Activated T-cell treated with anti-CD3 and anti-CD28 coated beads, Interleukin-2, amount 50 U/mL, for 4 hours (primary cell): ENCODE results near the gene PDGFRB. TPM values are rescaled to one million over a fixed set of nuclear protein-coding genes. Genes with fewer than 3 reads are reported as not detected.

Experiments
- ATAC-seq, 2 donors: fragments of 200-7000 bp; cut with Tn5 transposase; one replicate each; pipeline ENCODE4 v1.10.0; 2021
- DNase-seq: peaks from one replicate; pipeline ENCODE4 v3.0.0-alpha.2; 2020
- H3K27me3 Mint-ChIP-seq: one replicate; pipeline ENCODE4 v1.8.0; 2021; ENCODE audit warnings: low read depth, mixed read lengths
- H3K36me3 Mint-ChIP-seq: one replicate; pipeline ENCODE4 v1.8.0; 2022; ENCODE audit warnings: mixed read lengths; ENCODE audit not compliant: insufficient read depth
- H3K4me1 Mint-ChIP-seq: one replicate; pipeline ENCODE4 v1.8.0; 2021; ENCODE audit warnings: low read depth, mixed read lengths
- H3K4me3 Mint-ChIP-seq: one replicate; pipeline ENCODE4 v1.8.0; 2021; ENCODE audit warnings: mild to moderate bottlenecking, moderate library complexity, mixed read lengths
- H3K9me3 Mint-ChIP-seq: one replicate; pipeline ENCODE4 v1.8.0; 2021; ENCODE audit warnings: mixed read lengths
- total RNA-seq, 3 donors: library from RNA; stranded (reverse); gene quantifications; one replicate each; pipeline ENCODE4 v1.2.1, GENCODE V29; 2021

PDGFRB gene
- total RNA-seq, 3 donors from 2014 or later = 0.19 to 0.40 (median 0.37) TPM

DNA sequence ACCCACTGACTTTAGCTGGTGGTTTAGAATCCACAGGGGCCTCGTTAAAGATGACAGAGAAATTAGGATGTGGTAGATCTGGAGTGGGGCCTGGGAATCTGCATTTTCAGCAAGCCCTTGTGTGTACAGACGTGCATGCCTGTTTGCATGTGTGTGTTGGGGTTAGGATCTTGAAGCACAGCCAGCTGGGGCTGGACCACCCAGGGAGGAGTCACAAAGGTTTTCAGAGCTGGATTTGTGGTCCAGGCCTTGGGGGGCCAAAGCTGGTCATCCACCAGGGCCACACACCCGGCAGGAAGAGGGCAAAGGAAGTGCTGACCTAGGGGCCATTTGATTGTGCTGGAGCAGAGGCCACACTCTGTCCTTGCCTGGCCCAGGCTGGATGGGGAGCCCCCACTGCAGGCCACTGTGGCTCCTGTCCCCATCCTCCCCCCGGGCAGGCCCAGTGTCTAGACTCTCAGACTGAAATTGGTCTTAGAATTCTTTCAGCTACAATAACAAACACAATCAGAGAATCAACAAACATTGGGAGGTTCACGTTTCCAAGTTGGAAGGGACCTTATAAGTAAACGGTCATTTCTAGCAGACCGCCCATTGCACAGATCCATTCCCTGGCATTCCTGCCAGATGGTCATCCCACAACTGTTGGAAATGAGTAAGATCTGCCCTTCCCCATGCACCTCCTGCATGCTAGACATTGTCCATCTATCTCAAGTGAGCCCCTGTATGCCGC, 21.3 kb upstream of the PDGFRB start:
- H3K4me3 Mint-ChIP-seq = no peak overlapping the region
- no peaks in the 10 kb centered on the region for H3K9me3 Mint-ChIP-seq
- peaks cover 34% of the 10 kb centered on the region for H3K27me3 Mint-ChIP-seq
- DNase-seq (no peak), ATAC-seq (no peak)
- no peaks in the 10 kb centered on the region for H3K36me3 Mint-ChIP-seq
- no peaks in the 10 kb centered on the region for H3K4me1 Mint-ChIP-seq

DNA sequence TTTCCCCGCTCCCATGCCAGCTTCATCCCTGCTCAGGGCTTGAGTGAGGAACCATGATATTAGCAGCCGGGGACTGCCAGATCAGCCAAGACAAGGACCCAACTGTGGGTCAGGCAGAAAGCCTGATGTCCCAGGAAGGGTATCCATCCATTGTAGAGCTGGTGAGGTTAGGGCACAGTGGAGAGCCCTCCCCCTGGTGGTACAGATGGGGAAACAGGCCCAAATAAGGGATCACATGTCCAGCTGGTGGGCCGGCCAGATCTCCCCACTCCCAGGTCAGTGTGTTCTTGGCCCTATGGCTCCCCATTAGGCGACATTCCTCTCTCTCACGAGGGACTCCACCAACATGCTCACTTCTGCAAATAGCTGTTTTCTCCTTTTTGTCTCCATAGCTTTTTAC, 19.9 kb upstream of the PDGFRB start:
- H3K27me3 Mint-ChIP-seq = peaks cover 37% of the 10 kb centered on the region
- no peaks in the 10 kb centered on the region for H3K36me3 Mint-ChIP-seq
- H3K9me3 Mint-ChIP-seq = no peaks in the 10 kb centered on the region
- ATAC-seq (no peak), DNase-seq (no peak)
- H3K4me3 Mint-ChIP-seq = no peak overlapping the region
- no peaks in the 10 kb centered on the region for H3K4me1 Mint-ChIP-seq

DNA sequence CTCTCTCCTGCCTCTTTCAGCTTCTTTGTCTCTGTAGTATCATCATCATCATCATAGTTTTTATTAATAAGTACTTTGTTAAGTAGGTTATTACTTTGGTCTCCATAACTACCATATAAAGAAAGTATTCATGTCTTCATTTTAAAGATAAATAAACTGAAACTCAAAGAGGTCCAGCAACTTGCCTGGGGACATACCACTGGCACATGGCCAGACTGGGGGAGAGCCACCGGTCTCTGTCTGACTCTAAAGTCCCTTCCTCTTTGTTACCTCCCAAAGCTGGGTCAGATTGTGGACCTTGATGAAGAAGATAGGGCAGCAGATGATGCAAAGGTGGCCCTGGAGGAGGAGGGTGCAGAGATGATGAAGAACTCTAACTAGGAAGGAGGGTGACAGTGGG, 19.4 kb upstream of the PDGFRB start:
- Mint-ChIP-seq H3K9me3 (no peaks in the 10 kb centered on the region), H3K4me1 (no peaks in the 10 kb centered on the region), H3K27me3 (peaks cover 40% of the 10 kb centered on the region), H3K4me3 (no peak overlapping the region), H3K36me3 (no peaks in the 10 kb centered on the region)
- no peak for DNase-seq
- no peak for ATAC-seq

DNA sequence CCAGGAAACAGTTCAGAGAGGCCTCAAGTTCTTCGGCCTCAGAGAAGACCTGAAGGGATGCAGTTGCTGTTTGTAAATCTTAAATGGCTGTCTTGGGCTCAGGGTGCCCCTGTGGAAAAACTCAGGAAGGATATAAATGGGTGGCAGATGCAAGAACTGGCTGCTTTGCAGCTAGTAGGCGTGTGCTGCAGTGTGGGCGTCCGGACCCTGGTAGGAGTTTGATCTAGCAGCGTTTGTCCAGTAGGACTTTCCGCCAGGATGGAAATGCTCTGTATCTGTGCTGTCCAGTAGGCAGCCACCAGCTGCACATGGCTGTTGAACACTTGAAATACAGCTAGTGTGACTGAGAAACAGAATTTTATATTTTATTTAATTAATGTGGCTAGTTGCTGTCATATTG, 18.6 kb upstream of the PDGFRB start:
- H3K4me3 Mint-ChIP-seq = no peak overlapping the region
- DNase-seq (no peak), ATAC-seq (no peak)
- no peaks in the 10 kb centered on the region for H3K9me3 Mint-ChIP-seq
- no peaks in the 10 kb centered on the region for H3K36me3 Mint-ChIP-seq
- peaks cover 45% of the 10 kb centered on the region for H3K27me3 Mint-ChIP-seq
- no peaks in the 10 kb centered on the region for H3K4me1 Mint-ChIP-seq

DNA sequence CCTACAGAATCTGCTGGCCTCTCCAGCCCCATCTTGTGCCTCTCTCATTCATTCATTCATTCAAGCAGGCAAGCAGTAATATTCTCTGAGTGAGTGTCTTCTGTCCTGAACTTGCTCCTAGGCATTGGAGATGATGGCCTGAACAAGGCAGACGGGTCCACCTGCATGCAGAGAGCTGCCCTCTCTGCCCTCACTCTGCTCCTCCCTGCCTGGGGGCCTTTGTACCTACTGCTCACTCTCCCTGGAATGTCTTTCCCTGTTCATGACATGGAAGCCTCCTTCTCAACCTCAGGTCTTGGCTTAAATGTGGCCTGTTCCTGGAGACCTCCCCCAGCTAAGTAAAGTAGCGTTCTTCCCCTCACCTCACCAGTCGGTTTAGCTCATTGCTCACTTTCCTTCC, 17.5 kb upstream of the PDGFRB start:
- H3K9me3 Mint-ChIP-seq = no peaks in the 10 kb centered on the region
- H3K4me3 Mint-ChIP-seq = no peak overlapping the region
- peaks cover 49% of the 10 kb centered on the region for H3K27me3 Mint-ChIP-seq
- H3K4me1 Mint-ChIP-seq = no peaks in the 10 kb centered on the region
- DNase-seq = no peak
- no peaks in the 10 kb centered on the region for H3K36me3 Mint-ChIP-seq
- no peak for ATAC-seq

DNA sequence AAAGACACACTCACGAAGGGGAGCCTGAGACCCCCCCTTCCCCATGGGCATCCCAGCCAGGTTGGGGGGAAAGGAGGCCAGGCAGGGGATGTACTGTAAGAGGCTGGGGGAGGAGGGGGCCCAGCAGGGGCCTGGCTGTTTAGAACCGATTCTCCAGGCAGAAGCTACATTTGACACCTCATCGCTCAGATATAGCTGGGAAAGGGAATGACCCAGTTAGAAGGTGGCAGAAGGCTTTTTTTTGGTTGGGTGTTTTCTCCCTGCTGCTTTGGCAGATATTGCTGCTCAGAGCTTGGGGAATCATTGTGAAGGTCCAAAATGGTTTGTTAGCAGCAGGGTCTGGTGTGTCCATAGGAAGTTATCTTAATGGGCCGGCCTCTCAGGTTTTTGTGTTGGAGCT, 16.9 kb upstream of the PDGFRB start:
- H3K4me3 Mint-ChIP-seq = no peak overlapping the region
- DNase-seq = no peak

DNA sequence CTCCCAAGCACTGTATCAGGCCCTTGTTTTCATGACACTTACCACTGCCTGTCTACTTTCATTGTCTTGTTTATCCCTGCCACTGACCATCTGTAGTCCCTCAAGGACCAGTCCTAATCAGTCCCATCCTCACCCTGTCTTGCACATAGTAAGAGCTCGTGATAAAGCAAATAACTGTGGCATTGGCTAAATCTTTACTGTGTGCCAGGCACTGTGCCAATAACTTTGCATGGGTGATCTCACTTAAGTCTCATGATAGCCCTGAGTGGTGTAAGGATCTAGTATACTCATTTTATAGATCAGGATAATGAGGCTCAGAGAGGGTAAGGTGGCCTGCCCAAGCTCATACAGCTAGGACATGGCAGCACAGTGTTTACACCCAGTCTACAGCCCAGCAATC, 16.5 kb upstream of the PDGFRB start:
- no peaks in the 10 kb centered on the region for H3K36me3 Mint-ChIP-seq
- ATAC-seq = no peak
- peaks cover 59% of the 10 kb centered on the region for H3K27me3 Mint-ChIP-seq
- H3K4me3 Mint-ChIP-seq = no peak overlapping the region
- no peaks in the 10 kb centered on the region for H3K4me1 Mint-ChIP-seq
- no peak for DNase-seq
- no peaks in the 10 kb centered on the region for H3K9me3 Mint-ChIP-seq

More for the DNA sequence above, 16.9 kb upstream of the PDGFRB start:
- Mint-ChIP-seq H3K36me3 (no peaks in the 10 kb centered on the region), H3K9me3 (no peaks in the 10 kb centered on the region), H3K4me1 (no peaks in the 10 kb centered on the region), H3K27me3 (peaks cover 55% of the 10 kb centered on the region)
- ATAC-seq = no peak

DNA sequence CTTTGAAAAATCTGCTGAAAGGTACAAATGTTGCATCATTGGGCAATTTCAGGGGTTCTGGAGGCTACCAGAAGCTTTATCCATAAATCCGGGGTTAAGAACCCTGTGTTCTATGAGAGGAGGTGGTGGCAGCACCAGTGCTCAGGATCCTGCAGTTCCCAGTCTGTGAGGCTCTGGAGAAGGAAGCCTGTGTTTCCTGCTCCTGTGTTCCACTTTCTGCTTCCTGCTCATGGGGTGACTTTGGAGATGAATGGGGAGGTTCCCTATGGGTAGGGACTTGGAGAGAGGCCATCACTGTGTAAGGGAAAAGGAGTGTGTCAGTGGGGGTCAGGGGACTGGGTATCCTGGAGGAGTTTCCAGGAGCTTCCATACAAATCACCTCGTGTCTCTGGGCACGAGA, 13.2 kb upstream of the PDGFRB start:
- peaks cover 56% of the 10 kb centered on the region for H3K27me3 Mint-ChIP-seq
- ATAC-seq (no peak), DNase-seq (no peak)
- H3K4me3 Mint-ChIP-seq = no peak overlapping the region
- no peaks in the 10 kb centered on the region for H3K4me1 Mint-ChIP-seq
- H3K36me3 Mint-ChIP-seq = no peaks in the 10 kb centered on the region
- H3K9me3 Mint-ChIP-seq = no peaks in the 10 kb centered on the region

DNA sequence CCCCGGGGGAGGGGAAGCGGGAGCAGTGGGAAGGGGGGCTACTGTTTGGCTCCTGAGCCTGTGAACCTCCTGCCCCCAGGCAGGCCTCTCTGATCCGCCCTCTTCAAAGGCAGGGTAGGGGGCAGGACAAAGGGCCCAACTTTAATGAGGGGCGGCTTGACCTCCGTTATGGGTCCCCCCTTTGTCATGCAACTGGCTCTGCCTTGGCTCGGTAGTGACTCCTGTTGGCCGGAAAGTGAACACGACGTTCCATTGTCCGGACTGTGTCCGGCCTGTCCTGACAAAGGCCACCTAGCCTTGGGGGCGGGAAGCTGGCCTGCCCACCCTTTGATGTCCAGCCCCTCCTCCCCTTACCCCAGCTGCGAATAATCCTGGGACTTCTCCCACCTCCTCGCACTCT, 12.3 kb upstream of the PDGFRB start:
- DNase-seq (no peak), ATAC-seq (no peak)
- Mint-ChIP-seq H3K9me3 (no peaks in the 10 kb centered on the region), H3K4me3 (no peak overlapping the region), H3K4me1 (no peaks in the 10 kb centered on the region), H3K36me3 (no peaks in the 10 kb centered on the region), H3K27me3 (peaks cover 50% of the 10 kb centered on the region)

DNA sequence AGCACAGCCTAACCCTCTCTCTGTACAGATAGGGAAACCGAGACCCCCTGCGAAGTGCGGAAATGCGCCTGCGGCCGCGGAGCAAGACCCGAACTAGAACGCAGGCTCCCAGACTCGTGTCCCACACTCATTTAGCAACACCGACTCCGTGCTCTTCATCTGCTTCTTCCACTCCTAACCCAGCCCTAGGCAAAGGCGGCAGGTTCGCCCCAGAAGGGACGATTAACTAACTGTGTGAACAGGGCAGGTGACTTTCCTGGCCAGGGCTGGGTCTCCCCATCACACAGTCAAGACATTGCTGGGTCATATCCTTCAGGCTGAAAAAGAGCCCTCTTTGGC, 11.8 kb upstream of the PDGFRB start:
- ATAC-seq = no peak
- Mint-ChIP-seq H3K4me1 (no peaks in the 10 kb centered on the region), H3K4me3 (no peak overlapping the region), H3K9me3 (no peaks in the 10 kb centered on the region), H3K36me3 (no peaks in the 10 kb centered on the region), H3K27me3 (peaks cover 48% of the 10 kb centered on the region)
- DNase-seq = no peak

DNA sequence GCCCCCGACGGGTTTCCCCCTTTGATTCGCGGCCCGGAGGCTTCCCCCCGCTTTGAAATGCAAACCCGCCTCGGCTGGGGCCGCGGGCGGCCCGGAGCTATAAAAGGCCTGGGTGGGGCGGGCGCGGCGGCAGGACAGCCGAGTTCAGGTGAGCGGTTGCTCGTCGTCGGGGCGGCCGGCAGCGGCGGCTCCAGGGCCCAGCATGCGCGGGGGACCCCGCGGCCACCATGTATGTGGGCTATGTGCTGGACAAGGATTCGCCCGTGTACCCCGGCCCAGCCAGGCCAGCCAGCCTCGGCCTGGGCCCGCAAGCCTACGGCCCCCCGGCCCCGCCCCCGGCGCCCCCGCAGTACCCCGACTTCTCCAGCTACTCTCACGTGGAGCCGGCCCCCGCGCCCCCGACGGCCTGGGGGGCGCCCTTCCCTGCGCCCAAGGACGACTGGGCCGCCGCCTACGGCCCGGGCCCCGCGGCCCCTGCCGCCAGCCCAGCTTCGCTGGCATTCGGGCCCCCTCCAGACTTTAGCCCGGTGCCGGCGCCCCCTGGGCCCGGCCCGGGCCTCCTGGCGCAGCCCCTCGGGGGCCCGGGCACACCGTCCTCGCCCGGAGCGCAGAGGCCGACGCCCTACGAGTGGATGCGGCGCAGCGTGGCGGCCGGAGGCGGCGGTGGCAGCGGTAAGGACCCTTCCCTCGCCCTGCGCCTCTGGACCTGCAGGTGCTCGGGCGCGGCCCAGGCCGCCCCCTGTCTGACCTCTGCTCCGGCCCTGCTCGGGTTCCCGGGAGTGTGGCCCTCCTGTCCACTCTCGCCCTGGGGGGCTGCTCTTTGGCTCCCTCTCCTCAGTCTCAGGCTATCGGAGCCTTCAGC, 11.2 kb upstream of the PDGFRB start, which contains the start of gene CDX1:
Gene CDX1 (plus strand): TSS at position 129 of the 862 bp plus-strand sequence. CDS start 99 bp downstream, at position 228.
- Mint-ChIP-seq H3K4me1 (no peaks in the 10 kb centered on the region), H3K4me3 (no peak within 1 kb of the TSS), H3K27me3 (peaks cover 43% of the 10 kb centered on the region), H3K36me3 (no peaks in the 10 kb centered on the region), H3K9me3 (no peaks in the 10 kb centered on the region)
- ATAC-seq (no peak), DNase-seq (no peak)

DNA sequence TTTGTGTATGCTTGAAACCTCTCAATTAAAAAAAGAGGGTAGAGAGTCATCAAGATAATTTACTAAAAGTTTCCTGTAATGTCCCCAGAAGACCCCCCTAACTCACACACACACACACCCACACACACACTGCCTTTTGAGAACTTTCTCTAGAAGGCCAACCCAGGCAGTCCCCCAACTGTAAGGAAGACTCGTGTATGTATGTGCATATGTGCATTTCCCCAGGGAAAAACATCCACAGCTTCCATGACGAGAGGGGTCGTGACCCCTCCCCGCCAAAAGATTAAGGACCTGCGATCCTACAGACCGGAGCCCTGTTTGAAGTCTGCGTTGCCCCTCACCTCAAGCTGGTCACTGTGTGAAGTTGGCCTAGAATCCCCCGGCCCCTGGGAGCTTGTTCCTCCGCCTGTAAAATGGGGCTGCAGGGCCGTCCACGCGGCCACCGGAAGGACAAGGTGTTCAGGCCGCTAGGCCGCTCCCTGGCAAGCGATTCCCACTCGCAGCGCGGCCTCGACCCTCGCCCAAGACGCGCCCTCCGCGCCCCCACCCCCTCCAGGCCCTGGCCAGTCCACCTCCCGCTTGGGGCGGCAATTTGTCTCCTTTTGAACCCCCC, 10.5 kb upstream of the PDGFRB start:
- Mint-ChIP-seq H3K4me1 (no peaks in the 10 kb centered on the region), H3K36me3 (no peaks in the 10 kb centered on the region), H3K4me3 (no peak overlapping the region), H3K9me3 (no peaks in the 10 kb centered on the region), H3K27me3 (peaks cover 46% of the 10 kb centered on the region)
- DNase-seq (no peak), ATAC-seq (no peak)

DNA sequence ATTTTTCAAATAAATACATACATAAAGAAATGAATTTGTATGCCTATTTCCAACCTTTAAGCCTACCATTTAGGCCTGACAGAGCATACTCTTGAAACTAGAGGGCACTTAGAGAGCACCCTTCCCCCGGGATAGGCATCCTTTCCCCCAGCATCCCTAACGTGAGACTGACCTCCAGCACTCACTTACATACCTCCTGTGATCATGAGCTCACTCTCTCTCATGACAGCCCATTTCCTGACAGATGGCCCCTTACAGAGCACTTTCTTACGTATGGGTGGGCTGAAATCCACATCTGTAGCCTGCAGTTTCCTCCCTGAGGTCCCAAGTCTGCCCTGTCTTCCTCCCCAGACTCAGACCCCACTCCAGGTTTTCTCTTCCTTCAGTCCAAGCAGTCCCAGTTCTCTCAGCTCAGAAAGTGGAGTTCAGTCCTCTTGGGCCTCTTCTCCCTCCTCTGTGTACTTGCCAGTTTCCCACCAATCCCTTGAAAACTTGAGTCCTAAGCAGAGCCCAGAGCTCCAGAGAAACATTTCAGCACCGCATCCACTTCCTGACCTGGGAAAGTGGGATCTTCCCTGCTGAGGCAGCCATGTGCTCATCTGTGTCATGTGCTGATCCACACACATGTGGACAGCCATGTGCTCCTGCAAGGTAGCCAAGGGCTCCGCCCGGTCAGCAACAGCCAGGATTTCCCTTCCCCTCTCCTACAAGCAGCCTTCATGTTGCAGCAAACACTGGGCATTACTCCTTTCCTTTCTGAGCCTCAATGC, 8.8 kb upstream of the PDGFRB start:
- DNase-seq (no peak), ATAC-seq (no peak)
- Mint-ChIP-seq H3K9me3 (no peaks in the 10 kb centered on the region), H3K27me3 (peaks cover 35% of the 10 kb centered on the region), H3K36me3 (no peaks in the 10 kb centered on the region), H3K4me1 (no peaks in the 10 kb centered on the region), H3K4me3 (no peak overlapping the region)

DNA sequence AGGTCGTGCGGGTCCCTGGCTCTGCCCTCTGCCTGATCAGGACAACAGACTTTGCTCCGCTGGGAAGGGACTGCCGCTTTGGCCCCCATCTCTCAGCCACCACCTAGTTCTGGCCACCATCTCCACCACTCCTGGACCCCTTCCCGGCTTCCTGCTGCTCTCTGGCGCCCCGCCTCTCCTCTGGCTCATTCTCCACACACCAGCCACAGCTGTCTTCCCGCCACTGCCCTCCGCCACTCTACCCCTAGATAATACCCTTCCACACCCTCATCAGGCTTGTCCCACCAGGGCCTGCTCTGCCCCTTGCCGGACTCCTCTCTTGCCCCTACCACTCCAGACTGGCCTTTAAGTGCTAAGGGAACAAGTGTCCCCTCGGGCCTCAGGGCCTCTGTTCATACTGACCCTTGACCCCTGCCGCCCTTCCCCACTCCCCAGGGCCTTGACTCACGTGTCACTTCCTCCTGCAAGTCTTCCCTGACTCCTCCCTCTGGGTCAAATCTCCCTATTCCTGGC, 8.0 kb upstream of the PDGFRB start:
- ATAC-seq (no peak), DNase-seq (no peak)
- no peaks in the 10 kb centered on the region for H3K36me3 Mint-ChIP-seq
- H3K4me1 Mint-ChIP-seq = no peaks in the 10 kb centered on the region
- H3K9me3 Mint-ChIP-seq = no peaks in the 10 kb centered on the region
- no peak overlapping the region for H3K4me3 Mint-ChIP-seq
- peaks cover 34% of the 10 kb centered on the region for H3K27me3 Mint-ChIP-seq
